Epithelial cell of proximal tubule (primary cell): Measurements from ENCODE around the gene OPA3. TPM values are rescaled to one million over a fixed set of nuclear protein-coding genes. Genes with fewer than 3 reads are reported as not detected.
"Not testable (repeated sequence)": the region's sequence is repeated elsewhere in the genome, so short reads cannot be mapped to it uniquely, and the experiment has no call there.

ENCODE experiments used
- DNase-seq: peaks from one replicate; pipeline ENCODE4 v3.0.0-alpha.2; 2011; ENCODE audit warnings: low read depth
- H3K4me3 ChIP-seq: 2 replicates; pipeline ENCODE4 v1.5.1; 2011; ENCODE audit warnings: low read depth, mild to moderate bottlenecking, low read length
- total RNA-seq: library from RNA; depleted of rRNA; stranded (reverse); fragments of >200 nt; gene quantifications from 2 replicates; pipeline ENCODE4 v1.2.3, GENCODE V29; 2015
- TF ChIP-seq, protein P1 (sequence below): conservative IDR thresholded peaks from 2 replicates; pipeline ENCODE4 v1.5.1; 2012; ENCODE audit warnings: low read depth, mild to moderate bottlenecking, low read length

The OPA3 gene
- total RNA-seq, 1 donor from 2014 or later: 12.6 TPM

DNA sequence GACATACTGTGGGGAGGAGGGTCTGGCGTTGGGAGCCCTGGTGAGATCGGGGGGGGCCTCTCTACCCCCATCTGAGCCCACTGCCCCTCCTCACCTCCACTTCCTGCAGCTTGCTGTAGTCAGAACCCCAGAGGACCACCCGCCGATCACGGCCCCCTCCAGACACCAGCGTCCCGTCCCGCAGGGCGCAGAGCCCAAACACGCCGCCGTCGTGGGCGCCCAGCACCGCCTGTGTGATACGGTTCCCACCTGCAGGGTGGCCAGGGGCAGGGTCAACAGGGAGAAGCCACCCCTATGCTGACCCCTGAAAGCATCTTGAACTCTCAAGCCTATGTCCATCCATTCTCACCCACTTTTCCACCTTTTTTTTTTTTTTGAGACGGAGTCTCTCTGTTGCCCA, 36.8 kb upstream of the OPA3 start:
- no peak overlapping the region for H3K4me3 ChIP-seq
- TF ChIP-seq, protein P1, sequence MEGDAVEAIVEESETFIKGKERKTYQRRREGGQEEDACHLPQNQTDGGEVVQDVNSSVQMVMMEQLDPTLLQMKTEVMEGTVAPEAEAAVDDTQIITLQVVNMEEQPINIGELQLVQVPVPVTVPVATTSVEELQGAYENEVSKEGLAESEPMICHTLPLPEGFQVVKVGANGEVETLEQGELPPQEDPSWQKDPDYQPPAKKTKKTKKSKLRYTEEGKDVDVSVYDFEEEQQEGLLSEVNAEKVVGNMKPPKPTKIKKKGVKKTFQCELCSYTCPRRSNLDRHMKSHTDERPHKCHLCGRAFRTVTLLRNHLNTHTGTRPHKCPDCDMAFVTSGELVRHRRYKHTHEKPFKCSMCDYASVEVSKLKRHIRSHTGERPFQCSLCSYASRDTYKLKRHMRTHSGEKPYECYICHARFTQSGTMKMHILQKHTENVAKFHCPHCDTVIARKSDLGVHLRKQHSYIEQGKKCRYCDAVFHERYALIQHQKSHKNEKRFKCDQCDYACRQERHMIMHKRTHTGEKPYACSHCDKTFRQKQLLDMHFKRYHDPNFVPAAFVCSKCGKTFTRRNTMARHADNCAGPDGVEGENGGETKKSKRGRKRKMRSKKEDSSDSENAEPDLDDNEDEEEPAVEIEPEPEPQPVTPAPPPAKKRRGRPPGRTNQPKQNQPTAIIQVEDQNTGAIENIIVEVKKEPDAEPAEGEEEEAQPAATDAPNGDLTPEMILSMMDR: no peak
- no peak for DNase-seq

DNA sequence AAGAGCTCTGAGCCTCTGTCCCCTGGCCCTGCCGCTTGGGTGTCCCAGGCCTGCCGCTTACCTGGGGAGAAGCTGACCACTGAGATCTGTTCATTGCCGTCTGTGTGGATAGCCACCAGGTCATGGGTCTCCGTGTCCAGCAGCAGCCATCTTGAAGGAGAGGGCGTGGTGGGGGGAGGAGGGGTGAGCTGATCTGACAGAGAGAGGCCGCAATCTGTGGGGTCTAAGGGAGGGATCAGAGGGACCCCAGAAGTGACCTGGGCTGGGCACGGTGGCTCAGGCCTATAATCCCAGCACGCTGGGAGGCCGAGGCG, 32.1 kb upstream of the OPA3 start:
- no peak overlapping the region for H3K4me3 ChIP-seq
- DNase-seq: no peak
- TF ChIP-seq, protein P1: no peak

GRCh38 chr19:45615795-45616703, 31.4 kb upstream of the OPA3 start:
- no peak overlapping the region for H3K4me3 ChIP-seq
- DNase-seq: no peak
- TF ChIP-seq, protein P1: no peak

GRCh38 chr19:45615056-45615455, 30.5 kb upstream of the OPA3 start:
- DNase-seq, H3K4me3 ChIP-seq: not testable (repeated sequence)

- TF ChIP-seq, protein P1: no peak
- no peak overlapping the region for H3K4me3 ChIP-seq
- DNase-seq: peak; percentile 72
These were observed 29.5 kb upstream of the OPA3 start for GRCh38 chr19:45613926-45614725.

GRCh38 chr19:45608948-45609347, 24.3 kb upstream of the OPA3 start:
- TF ChIP-seq, protein P1: no peak
- no peak overlapping the region for H3K4me3 ChIP-seq
- no peak for DNase-seq
